Measurements from ENCODE around the gene STX7. TPM values are rescaled to one million over a fixed set of nuclear protein-coding genes. Genes with fewer than 3 reads are reported as not detected.

STX7 gene
- total and polyA plus RNA-seq, 11 donors = 6.7 to 78.8 (median 51.3) TPM

DNA sequence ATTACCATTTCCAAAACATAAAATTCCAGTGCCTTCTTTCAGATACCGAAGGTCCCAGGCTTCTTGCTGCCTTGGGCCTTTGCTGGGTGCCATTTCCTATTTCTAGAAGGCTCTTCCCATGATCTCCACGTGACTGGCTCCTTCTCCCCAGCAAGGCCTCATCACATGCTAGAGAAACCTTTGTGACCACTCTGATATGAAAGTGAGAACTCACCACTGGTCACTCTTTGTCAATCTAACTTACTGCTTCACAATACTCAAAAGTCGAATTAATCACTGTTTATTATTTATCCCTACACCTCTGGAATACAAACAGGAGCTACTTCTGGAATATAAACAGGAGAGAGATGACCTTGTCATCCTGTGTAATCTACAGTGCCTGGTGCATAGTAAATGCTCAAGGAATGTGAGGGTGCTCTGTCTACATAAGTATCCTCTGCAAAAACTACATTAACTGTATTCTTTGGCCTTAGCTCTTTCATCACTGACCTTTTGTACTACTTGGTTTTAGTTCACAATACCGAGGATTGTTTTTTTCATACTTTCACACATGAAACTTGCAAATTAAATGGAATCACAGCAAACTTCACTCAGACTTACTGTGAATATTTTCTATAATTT lies 1.6 kb downstream of the STX7 start:
- DNase-seq (no peak), ATAC-seq (no peak)
- Histone ChIP-seq H3K9me3 (no peaks in the 10 kb centered on the region), H3K4me3 (peak overlapping the region in 10 of 12 donors; percentile 66 to 92 (median 86)), H3K36me3 (peaks cover 0 to 18% (median 0%) of the 10 kb centered on the region in 9 donors), H3K27me3 (no peaks in the 10 kb centered on the region), H3K4me1 (peaks cover 0 to 69% (median 44%) of the 10 kb centered on the region in 12 donors), H3K27ac (peak overlapping the region in 8 of 12 donors; percentile 6 to 94 (median 88))
- TF ChIP-seq, protein P1, sequence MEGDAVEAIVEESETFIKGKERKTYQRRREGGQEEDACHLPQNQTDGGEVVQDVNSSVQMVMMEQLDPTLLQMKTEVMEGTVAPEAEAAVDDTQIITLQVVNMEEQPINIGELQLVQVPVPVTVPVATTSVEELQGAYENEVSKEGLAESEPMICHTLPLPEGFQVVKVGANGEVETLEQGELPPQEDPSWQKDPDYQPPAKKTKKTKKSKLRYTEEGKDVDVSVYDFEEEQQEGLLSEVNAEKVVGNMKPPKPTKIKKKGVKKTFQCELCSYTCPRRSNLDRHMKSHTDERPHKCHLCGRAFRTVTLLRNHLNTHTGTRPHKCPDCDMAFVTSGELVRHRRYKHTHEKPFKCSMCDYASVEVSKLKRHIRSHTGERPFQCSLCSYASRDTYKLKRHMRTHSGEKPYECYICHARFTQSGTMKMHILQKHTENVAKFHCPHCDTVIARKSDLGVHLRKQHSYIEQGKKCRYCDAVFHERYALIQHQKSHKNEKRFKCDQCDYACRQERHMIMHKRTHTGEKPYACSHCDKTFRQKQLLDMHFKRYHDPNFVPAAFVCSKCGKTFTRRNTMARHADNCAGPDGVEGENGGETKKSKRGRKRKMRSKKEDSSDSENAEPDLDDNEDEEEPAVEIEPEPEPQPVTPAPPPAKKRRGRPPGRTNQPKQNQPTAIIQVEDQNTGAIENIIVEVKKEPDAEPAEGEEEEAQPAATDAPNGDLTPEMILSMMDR (IDR thresholded peaks at IDR 0.05) = no peak
- TF ChIP-seq POLR2A (IDR thresholded peaks at IDR 0.05) = no peak
- intact Hi-C loops (cut with DNase I) = loop anchor here in 2 of 10 donors (5.0 to 10.0 kb wide), 2 partner anchors 301 to 303 kb away; partner anchors contain the start of gene RPS12 (in 2 of the 2)
- WGBS, 4 donors = 47 to 59% (median 54%) methylated on average over 4 of the region's 4 CpGs

DNA sequence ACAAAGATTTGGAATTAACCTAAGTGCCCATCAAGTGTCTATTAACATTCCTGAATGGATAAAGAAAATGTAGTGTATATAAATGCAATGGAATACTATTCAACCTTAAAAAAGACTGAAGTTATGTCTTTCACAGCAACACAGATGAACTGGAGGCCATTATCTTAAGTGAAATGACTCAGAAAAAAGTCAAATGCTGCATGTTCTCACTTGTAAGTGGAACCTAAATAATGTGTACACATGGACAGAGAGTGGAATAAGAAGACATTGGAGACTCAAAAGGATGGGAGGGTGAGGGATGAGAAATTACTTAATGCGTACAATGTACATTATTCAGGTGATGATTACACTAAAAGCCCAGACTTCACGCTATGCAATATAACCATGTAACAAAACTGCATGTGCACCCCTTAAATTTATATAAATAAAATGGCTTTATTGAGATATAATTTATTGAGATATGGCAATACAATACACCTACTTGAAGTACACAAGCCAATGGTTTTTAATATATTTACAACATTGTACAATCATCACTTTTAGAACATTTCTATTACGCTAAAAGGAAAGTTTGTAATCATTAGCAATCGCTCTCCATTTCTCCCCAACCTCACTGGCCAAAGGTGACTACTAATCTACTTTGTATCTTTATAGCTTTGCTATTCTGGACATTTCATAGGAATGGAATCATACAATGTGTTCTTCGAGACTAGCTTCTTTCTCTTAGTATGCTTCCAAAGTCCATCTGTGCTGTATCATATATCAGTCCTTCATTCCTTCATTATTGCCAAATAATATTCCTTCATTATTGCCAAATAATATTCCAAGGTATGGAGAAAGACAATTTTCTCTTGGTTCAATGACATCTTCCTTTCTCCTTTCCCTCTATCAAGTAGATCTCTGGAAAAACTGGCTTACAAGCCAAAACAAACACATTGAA lies 5.8 kb downstream of the STX7 start:
- TF ChIP-seq POLR2A (IDR thresholded peaks at IDR 0.05) = no peak
- TF ChIP-seq, protein P1 (IDR thresholded peaks at IDR 0.05) = no peak
- 96 to 98% (median 97%) methylated on average over 5 of the region's 5 CpGs for WGBS, 4 donors
- peaks cover 0 to 82% (median 59%) of the 10 kb centered on the region in 12 donors for H3K4me1 ChIP-seq

DNA sequence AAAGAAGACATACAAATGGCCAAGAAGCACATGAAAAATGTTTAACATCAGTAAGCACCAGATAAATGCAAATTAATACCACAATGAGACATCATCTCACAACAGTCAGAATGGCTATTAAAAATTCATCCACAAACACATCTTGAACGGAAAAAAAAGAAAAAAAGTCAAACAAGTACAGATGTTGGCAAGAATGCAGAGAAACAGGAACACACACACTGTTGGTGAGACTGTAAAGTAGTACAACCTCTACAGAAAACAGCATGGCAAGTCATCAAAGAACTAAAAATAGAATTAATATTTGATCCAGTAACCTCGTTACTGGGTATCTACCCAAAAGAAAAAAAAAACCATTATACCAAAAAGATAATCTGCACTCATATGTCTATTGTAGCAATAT lies 6.5 kb downstream of the STX7 start:
- Histone ChIP-seq H3K36me3 (peaks cover 0 to 44% (median 19%) of the 10 kb centered on the region in 9 donors), H3K27ac (no peak overlapping the region), H3K9me3 (no peaks in the 10 kb centered on the region), H3K27me3 (no peaks in the 10 kb centered on the region), H3K4me1 (peaks cover 0 to 75% (median 53%) of the 10 kb centered on the region in 12 donors), H3K4me3 (no peak overlapping the region)
- no peak for ATAC-seq
- TF ChIP-seq POLR2A (IDR thresholded peaks at IDR 0.05) = no peak
- TF ChIP-seq, protein P1 (IDR thresholded peaks at IDR 0.05) = no peak
- WGBS, 4 donors = 40 to 52% (median 47%) methylated on average over 2 of the region's 2 CpGs
- intact Hi-C loops (cut with DNase I) = no loop called here
- DNase-seq = no peak

More for the DNA sequence above, 5.8 kb downstream of the STX7 start:
- DNase-seq = no peak
- ATAC-seq = no peak
- intact Hi-C loops (cut with DNase I) = no loop called here
- Histone ChIP-seq H3K27me3 (no peaks in the 10 kb centered on the region), H3K27ac (no peak overlapping the region), H3K4me3 (no peak overlapping the region), H3K9me3 (no peaks in the 10 kb centered on the region), H3K36me3 (peaks cover 0 to 37% (median 12%) of the 10 kb centered on the region in 9 donors)

DNA sequence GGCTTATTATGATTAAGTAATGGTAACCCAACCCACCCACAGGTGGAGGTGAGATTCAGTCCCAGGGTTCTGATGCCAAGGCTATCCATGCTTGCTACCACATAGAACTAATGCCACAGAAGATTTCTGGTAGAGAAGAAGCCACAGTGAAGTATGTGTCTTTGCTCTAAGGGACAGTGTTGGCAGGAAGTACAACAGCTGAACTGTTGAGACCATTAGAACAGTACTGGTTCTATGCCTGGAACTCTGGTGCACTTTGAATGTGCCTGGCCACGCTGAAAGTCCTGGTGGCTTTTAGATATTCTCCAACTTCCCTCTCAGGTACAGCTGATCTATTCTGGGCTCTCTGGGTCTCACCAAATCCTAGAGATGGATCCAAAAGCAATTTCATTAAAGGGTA lies 7.8 kb downstream of the STX7 start:
- Histone ChIP-seq H3K36me3 (peaks cover 0 to 57% (median 32%) of the 10 kb centered on the region in 9 donors), H3K4me3 (no peak overlapping the region), H3K27ac (peak overlapping the region in 1 of 12 donors; percentile 32), H3K27me3 (no peaks in the 10 kb centered on the region), H3K9me3 (no peaks in the 10 kb centered on the region), H3K4me1 (peaks cover 0 to 69% (median 40%) of the 10 kb centered on the region in 12 donors)
- intact Hi-C loops (cut with DNase I) = no loop called here
- DNase-seq (no peak), ATAC-seq (peak in 3 of 4 donors; percentile 27 to 39 (median 29))
- WGBS, 4 donors = 36 to 85% (median 77%) methylated on average over 1 of the region's 1 CpG
- TF ChIP-seq, protein P1 (IDR thresholded peaks at IDR 0.05) = no peak
- TF ChIP-seq POLR2A (IDR thresholded peaks at IDR 0.05) = no peak
